ENCODE results near the gene CFAP74.
"Not testable (repeated sequence)": the region's sequence is repeated elsewhere in the genome, so short reads cannot be mapped to it uniquely, and the experiment has no call there.

Gene CFAP74

DNA sequence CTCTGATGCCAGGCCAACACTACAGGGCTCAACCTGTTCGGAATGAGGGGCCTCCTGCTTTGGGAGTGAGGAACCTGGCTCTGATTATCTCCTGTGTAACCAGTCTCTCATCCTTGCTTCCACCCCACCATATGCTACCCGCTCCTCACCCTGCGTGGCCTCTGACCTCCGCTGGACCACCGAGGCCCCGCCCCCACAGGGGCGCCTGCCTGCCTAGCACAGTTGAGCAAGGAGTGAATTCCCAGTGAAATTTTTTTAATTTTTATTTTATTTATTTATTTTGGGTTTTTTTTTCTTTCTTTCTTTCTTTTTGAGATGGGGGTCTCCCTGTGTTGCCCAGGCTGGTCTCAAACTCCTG is 110.8 kb downstream of the CFAP74 start:
- no peak for DNase-seq

DNA sequence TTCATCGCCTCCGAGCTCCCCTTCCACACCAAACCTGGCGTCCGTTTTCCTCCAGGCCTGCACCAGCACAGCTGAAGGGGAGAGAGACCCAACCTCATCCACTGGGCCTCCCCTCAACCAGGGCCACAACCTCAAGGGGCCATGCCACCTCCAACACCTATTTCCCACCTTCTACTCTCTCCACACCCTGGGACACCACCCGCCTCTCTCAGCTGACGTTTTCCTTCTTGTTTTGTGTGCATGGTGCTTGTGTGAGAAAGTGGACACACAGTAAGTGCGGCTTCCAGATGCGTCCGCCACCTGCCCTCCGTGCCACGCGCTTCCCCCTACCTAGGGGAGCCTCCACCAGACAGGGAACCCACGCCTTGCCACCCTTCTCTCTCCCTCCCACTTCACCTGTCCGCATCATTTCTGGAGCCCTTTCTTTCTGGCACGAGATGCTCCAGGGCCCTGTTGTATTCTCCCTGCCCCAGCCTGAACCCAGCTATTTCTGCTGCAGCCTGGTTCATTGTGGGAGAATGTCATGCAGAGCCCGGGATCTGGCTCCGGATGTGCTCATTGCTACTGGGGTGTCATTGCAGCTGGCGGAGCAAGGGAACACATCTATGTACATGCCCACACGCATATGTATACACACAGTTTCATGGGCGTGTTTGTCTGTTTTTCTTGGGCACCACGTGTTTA is 111.4 kb downstream of the CFAP74 start:
- DNase-seq = no peak

DNA sequence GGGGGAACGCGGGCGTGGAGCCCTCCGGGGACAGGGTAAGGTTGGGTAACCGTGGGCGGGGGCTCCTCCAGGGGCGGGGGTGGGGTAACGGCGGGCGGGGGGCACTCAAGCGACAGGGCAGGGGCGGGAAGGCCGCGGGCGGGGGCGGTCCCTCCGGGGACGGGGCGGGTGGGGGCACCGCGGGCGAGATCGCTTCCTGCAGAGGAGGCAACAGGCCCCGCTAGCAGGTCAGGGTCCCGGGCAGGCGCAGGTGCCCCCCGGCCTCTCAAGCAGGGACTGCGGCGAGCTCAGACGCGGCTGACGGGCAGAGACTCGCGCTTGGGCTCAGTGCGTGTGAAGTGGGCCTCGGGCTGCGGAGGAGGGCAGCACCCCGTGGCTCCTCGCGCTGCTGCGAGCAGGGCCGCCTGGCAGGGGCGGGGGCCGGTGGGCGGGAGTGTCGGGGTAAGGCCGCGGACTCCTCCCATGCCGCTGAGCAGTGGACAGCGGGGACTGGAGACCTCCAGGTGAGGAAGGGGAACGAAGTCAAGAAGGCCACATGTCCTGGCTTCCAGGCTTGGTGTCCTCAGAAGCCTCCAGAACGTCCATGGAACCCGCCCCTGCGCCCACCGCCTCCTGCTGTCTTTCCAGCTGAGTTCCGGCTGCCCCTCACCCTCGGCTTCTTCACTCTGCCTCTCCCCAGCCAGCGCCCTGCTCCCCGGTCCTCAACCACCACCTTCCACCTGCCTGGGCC is 112.1 kb downstream of the CFAP74 start:
- no peak for DNase-seq

DNA sequence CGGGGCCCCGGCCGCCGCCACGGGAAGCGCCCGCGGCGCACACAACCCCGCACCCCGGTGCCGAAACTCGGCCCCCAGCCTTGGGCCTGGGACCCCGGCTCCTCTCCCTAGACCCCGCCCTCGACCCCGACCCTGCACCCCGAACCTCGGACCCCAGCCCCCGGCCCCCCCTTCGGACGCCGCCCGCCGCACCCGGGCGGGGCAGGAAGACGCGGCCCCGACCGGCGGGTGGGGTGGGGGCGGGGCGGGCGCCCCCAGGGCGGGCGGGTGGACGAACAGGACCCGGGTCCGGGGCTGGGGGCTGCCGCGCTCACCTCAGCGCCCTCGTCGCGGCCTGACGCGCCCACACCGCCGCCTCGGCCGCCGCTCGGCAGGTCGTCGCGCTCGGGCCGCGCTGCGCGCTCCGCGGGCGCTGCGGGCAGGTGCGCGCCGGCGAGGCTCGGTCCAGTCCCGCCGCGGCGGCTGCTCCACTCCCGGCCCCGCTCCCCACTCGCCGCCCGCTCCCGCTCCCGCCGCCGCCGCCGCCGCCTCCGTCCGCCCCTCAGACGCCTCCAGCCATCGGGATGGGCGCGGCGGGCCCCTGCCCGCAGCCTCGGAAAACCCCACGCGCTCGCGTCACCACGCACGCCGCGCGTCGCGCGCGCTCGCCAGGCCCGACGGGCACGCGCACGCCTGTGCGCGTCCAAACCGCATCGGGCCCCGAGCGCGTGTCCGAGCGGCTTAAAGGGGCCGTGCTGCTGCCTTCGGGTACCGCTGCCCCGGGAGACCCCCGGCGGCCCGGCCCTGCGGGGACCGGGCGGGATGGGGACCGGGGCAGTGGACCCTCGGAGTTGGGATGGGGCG is 112.9 kb downstream of the CFAP74 start, which contains the start of gene GNB1:
GNB1 (minus strand) TSS at position 582 of the 843 bp plus-strand sequence. CDS start 65,634 bp downstream, outside the sequence.
- peak; percentile 39 for DNase-seq

DNA sequence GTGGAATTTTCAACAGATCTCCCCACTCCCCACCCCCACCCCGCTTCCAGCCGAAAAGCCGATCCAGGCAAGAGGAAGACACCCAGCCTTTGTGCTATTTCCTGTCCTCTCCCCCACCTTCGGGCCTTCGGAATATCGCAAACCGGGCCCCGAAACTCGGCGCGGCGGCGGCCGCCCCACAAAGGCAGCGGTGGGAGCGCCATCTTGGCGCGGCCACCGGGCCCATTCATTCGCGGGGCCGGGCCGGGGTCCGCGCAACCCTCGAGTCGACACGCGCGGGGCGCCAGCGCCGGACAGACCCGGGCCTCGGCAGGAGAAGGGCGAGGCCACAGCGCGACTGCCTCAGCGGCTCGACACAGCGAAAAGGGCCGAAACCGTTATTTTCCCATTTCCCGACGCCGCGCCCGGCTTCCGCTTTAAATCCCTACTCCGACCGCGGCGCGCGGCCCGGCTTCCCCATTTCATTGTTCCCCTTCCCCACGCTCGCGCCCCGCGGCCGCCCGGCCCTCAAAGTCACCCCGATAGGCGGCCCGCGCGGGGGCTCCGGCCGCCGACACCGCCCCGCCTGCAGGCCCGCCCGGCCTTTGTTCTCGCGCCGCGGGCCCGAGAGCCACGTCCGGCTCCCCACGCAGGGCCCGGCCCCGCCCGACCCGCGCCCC is 113.6 kb downstream of the CFAP74 start:
- no peak for DNase-seq

DNA sequence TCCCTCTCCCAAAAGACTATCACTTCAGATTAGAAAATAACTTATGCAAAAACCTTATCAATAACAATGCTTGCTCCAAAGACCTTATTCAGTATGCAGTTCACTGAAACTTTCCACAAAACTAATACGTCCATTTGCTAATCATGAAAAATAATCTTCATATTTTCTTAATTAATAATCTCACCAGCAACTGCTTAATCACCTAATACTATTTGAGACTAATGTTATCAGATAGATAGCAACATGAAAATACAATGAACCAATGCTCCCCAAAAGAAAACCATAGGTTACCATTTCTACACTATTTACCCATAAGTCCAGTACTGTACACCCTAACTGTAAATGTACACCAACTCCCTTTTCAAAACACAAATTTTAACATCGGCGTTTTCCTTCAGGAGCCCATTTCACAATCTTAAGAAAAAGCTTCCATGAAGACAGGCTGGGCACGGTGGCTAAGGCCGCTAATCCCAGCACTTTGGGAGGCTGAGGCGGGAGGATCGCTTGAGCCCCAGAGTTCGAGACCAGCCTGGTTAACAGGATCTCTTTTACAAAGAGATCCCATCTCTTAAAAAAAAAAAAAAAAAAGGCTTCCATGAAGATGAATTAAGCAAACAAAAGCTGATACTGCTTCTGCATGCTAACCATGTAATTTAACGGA is 114.4 kb downstream of the CFAP74 start:
- no peak for DNase-seq

DNA sequence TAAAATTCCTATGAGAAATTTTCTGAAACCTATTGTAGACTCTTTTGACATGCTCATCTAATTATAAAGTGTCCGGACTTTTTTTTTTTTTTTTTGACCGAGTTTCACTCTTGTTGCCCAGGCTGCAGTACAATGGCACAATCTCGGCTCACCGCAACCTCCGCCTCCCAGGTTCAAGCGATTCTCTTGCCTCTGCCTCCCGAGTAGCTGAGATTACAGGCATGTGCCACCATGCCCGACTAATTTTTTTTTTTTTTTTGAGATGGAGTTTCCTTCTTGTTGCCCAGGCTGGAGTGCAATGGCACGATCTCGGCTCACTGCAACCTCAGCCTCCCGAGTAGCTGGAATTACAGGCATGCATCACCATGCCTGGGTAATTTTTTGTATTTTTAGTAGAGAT is 119.7 kb downstream of the CFAP74 start:
- DNase-seq = not testable (repeated sequence)

DNA sequence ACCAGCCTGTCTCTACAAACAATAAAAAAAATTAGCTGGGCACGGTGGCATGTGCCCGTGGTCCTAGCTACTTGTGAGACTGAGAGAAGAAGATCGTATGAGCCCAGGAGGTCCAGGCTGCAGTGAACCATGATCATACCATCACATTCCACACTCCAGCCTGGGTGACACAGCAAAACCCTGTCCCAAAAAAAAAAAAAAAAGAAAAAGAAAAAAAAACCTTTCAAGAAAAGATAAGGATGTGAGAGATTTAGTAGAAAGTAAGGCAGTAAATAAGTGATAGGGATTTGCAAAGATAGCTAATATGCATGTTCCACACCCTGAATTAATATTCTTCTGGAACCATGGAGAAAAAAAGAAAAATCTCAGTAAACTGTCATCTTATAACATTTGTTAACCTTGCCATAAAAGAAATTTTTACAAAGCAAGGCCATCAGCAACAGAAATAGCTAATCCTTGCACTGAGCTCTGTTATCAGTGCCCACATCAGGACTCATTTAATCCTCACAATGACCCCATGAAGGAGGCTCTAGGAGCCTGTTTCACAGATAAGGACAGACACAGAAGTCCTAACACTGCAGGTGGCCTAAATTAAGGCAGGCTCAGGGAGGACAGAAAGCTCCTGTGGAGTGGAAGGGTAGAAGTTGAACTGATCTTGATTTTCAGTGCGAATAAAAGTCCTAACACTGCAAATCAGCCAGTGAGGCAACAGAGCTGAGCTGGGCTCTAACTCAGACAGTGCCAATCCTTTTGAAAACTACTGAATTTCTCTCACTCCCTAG is 120.3 kb downstream of the CFAP74 start:
- DNase-seq = no peak

DNA sequence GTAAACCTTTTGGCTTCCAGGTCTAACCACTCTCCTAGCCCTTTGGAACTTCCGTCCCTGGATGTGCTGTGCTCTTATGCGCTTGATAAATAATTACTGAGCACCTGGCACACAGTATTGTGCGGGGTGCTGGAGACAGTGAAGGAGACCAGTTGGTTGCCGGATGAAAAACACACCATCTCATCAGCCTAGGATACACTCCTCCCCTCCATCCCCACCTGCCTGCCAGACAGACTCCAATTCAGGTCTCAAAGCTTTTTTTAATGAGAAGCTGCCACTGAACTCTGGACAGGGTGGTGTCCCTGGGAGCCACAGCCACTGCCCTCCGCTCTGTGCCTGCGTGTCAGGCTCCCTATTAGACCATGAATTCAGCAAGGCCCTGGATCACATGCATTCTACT is 121.9 kb downstream of the CFAP74 start:
- no peak for DNase-seq

DNA sequence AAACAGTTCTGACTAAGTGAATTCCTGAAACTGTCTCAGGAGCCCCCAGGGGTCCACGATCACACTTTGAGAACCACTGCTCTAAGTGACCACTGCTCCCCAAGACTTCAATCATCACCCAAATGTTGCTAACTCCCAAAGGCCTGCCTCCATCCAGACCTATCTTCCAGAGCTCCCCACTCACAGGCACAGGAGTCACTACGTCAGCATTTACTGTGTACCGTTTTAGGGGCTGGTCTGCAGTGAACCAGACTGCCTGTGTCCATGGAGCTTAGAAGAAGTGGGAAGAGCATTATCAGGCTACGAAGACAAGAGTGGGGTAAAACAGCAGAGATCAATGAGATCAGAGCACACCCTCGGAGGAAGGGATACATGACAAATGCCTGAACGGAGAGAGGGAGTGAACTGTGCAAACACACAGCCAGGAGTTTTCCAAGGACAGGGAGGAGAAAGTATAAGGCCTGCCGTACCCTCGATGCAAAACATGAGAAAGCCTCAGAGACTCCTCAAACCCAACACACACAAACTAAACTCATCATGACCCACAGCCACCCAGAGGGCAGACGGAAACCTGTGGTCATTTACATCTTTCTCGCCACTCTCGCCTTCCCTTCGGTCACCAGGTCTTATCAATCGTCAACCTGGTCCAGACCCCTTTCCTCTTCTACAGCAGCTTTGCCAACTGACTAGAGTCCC is 122.8 kb downstream of the CFAP74 start:
- no peak for DNase-seq

DNA sequence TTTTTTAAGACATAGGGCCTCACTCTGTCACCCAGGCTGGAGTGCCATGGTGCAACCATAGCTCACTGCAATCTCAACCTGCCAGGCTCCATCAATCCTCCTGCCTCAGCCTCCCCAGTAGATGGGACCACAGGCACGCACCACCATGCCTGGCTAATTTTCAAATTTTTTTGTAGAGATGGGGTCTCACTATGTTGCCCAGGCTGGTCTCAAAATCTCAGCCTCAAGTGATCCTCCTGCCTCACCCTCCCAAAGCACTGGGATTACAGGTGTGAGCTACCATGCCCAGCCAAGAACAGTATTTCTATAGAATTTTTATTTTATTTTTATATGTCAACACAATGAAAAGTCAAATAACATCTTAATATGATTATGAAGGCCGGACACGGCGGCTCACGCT is 123.6 kb downstream of the CFAP74 start:
- no peak for DNase-seq

DNA sequence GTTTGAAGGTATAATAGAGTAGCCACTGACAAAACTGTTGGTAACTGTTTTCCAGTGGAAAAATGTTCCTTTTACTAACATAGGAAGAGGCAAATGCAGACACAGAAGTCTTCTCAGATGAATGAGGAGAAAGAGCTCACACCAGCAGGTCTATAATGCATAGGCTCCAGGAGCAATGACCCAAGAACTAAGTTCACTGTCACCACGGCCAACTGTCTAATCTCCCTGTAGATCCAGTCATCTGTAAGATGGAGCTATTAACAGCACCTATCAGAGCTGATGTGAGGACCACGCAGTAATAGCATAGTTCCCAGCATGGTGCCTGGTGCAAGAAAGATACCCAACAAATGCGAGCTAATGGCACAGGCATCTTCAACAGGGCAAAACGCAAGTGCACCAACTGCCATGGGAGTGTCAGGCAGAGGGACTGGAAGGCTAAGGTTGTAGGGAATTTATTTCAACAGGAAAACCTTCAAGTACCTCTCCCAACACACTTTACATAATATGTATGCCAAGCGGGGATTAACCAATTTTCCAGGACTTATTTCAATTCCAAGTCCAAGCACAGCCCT is 125.6 kb downstream of the CFAP74 start:
- no peak for DNase-seq

DNA sequence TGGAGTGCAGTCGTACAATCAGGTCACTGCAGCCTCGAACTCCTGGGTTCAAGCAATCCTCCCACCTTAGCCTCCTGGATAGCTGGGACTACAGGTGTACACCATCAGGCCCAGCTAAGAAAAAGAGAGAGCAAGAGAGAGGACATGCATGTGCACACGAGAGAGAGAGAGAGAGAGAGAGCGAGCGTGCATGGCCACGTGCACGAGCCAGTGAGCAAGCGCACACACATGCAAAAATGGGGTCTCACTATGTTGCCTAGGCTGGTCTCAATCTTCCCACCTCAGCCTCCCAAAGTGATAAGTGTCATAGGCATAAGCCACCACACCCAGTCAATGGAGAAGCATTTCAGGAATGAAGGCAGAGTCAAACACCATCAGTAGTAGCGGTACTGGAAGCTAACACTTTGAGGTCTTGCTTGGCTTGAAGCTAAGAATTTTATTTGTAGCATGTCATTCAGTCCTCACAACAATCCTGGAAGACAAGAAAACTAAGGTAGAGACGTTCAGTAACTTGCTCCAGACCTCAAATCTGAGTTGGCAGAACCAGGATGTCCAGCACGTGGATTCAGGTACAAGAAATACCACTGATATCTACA is 127.2 kb downstream of the CFAP74 start:
- no peak for DNase-seq

DNA sequence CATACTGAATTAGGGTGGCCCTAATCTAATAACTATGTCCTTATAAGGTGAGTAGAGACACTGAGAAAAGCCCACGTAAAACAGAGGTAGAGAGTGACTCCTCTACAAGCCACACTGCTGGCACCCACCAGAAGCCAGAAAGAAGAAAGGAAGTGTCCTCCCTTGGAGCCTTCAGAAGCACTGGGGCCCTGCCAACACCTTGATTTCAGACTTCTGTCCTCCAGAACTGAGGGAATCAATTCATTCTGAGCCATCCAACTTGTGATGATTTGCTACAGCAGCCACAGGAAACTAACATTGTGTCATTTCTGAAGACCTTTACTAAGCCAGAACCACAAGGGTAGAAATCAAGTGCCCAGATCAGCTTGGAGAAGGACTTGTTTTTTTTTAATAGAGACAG is 127.7 kb downstream of the CFAP74 start:
- DNase-seq = no peak

DNA sequence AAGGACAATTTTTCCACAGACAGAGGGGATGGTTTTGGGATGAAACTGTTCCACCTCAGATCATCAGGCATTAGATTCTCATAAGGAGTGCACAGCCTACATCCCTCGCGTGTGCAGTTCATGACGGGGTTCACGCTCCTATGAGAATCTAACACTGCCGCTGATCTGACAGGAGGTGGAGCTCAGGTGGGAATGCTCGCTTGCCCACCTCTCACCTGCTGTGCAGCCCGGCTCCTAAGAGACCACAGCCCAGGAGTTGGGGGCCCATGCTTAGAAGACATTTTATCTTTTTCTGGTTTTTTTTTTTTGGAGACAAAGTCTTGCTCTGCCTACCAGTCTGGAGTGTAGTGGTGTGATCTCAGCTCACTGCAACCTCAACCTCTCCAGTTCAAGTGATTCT is 128.7 kb downstream of the CFAP74 start:
- no peak for DNase-seq

DNA sequence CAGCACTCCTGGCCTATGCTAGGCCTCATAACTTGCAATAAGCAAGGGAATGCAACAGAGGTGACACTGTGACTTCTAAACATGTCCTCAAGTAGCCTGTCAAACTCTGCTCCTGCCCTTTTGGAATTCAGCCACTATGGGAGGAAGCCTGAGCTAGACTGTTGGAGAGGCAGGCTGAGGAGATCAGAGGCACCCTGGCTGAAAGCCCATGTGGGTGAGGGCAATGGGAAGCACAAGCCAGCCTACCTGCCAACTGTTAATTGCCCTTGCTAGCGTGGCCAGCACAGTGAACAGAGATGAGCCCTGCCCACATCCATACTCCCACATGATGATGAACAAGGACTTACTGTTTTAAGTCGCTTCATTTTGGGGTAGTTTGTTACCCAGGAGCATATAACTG is 130.4 kb downstream of the CFAP74 start:
- DNase-seq = no peak

DNA sequence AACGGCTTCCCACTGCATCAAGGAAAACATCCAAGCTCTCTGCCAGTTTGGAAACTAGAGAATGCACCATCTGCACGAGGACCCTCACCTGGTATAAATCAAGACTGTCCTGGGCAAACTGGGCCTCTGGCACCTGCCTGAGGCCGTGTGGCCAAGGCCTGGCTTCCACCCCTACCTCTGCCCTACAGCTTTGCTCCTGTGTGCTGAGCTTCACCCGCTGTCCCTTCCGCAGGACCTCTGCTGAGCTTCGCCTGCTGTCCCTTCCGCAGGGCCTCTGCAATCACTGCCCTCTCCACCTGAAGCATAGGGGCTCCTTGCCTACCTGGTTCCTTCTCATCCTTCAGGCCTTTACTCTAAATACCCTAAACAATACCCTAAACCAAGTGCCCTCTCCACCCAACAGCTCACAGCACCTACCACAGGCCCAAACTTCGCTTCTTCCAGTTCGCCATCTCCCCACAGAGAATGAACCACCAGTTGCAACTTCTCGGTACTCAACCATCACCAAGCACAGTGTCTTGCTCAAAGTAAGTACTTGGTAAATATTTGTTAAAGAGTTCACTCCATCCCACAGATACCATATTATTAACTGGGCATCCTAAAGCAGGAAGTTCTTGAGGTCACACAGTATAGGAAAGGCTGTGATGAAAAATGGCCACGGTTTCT is 131.1 kb downstream of the CFAP74 start:
- no peak for DNase-seq

Measured in NCI-H2107 (cell line).